Activated effector memory CD4-positive, alpha-beta T cell treated with anti-CD3 and anti-CD28 coated beads, Interleukin-2, amount 50 U/mL, for 16 hours (primary cell): Measurements from ENCODE around the gene KLK10.

Experiments
- DNase-seq: peaks from one replicate; pipeline ENCODE4 v3.0.0-alpha.2; 2020

KLK10 gene, protein sequence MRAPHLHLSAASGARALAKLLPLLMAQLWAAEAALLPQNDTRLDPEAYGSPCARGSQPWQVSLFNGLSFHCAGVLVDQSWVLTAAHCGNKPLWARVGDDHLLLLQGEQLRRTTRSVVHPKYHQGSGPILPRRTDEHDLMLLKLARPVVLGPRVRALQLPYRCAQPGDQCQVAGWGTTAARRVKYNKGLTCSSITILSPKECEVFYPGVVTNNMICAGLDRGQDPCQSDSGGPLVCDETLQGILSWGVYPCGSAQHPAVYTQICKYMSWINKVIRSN

DNA sequence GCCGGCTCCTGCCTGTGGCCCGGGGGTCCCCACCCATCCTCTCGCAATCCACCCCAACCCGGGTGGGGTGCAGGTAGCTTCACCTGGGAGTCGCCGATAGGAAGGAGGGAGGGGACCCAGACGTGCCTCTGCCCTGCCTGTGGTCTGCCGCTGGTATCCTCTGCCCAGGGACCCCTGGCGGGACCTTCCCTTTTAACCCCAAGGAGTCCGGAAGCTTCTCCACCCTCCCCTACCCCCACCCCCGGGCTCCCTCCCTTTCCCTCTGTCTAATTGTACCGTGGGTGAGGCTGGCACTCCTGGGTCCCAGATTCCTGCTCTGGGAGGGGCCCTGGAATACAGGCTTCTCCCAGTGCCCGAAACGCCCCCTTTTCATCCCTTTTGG is at the start of gene KLK10:
TSS of gene KLK10 (minus strand) at position 166 of the 382 bp plus-strand sequence. CDS start 579 bp downstream, outside the sequence.
- DNase-seq: no peak

DNA sequence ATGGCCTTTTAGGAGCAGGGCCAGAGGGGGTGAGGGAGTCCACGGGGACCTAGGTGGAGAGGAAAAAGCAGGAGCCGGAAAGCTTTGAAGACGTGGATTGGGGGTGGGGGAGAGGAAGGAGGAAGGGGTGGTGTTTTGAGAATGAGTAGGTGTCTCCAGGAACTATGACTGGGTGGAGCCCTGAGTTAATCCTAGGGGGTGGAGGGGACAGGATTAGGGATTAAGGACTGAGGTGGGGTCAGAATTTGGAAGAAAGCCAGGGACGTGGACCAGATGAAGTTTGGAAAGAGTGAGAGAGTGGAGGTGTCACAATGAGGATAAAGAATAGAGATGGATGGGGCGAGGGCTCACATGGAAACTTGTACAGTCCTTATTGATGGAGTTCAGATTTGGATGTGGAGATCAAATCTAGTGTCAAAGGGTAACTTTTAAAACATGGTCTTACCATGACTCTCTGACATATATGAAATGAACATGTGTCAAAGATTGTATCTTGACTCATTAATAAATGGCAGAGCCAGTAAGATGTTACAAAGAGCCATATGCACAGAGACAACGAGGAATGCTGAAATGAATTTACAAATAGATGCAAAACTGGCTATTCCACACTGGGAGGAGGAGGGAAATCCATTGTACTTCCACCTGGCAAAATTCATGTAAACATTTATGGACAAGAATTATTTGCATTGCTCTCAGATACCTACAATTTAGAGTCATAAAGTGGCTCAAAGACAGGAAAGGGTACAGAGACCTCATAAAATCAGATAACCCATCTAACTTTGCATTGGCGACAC is 47.1 kb upstream of the KLK10 start:
- no peak for DNase-seq

DNA sequence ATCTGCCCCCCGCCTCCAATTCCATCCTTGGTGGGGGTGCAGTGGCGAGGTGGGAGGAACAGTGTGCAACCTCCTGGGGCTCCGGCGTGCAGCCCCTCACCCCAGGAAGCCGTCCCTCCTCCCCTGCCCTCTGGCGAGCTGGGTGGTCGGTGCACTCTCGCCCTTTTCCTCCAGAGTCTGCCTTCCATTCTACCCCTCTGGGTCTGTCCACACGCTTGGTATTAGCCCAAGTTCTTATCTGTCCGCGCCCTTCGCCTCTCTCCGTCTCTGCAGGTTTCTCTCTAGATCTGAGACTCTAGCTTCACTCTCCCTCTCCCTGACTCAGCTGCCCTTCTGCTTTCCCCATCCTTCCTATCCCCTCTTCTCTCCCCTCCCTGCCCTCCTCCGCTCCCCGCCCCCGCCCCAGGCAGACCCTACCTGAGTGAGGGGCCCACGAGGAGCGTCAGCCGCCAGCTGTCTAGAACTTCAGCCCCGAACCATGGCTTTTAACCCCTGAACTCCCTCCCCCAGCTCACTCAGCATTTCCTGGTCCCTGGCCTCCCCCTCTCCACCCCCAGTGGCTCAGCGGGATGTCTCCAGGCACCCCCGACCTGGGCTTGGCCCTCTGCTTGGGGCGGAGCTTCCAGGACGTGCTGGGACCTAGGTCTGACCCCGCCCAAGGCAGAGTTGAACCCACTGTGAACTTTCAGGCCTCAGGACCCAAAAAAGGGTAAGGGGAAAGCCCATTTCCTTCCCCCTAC is 45.9 kb upstream of the KLK10 start:
- no peak for DNase-seq

DNA sequence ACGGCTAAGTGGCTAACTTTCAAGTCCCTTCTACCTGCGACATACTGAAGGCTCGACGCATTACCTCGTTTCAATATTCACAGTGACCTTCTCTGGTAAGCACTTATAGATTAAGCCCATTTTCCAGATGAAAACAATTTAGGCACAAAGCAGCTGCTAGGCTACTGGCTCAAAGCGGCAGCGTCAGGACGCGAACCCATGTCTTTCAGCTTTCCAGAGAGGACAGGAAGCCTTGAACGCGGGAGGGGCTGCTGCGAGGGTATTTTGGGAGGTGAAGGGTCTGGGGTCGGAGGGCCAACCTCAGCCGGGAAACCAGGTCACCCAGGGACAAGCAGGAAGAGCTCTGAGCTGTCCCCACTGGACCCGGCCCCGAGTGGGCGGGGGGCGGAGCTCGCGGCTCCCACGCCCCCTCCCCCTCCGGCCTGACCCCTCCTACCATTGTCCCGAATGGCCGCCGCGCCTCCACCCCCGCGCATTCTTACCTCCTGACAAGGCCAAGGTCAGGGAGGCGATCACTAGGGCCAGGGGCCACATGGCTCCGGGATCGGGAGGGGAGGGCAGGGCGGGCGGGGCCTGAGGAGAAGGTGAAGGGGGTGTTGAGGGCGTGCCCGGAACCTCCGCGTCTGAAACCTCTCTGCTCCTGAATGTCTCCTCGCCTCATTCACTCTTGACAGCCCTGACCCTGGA is 45.2 kb upstream of the KLK10 start, which contains the start of gene KLK13:
TSS of gene KLK13 (minus strand) at position 559 of the 687 bp plus-strand sequence. CDS start at position 534, 25 bp downstream.
- no peak for DNase-seq

DNA sequence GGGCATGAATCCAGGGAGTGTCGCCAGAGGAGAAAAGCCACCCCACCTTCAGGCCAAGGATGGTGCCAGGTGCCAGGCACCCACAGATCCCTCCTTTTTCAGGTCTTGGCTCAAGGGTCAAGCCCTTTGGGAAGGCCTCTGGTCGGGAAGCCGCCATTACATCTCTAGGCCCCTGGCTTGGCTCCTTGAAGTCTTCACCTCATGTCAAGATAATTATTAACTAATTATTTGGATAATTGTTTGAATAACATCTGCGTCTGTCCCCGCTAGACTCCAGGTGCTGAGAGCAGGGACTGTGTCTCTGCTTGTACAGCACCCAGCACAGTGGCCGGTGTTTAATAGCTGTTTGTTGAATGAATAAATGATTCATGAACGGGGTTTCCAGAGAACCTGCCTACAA is 44.2 kb upstream of the KLK10 start:
- DNase-seq: no peak

DNA sequence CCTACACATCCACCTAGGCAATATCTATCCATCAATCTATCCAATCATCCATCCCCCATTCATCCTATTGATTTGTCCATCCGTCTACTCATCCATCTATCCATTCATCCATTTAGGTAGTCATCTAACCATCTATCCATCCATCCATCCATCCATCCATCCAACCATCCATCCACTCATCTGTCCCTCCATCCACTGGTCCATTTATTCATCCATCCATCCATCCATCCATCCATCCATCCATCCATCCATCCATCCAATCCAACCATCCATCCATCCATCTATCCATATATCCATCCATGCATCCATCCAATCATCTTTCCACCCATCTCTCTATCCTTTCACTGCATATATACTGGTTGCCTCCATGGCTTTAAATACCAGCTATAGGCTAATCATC is 41.5 kb upstream of the KLK10 start:
- no peak for DNase-seq

DNA sequence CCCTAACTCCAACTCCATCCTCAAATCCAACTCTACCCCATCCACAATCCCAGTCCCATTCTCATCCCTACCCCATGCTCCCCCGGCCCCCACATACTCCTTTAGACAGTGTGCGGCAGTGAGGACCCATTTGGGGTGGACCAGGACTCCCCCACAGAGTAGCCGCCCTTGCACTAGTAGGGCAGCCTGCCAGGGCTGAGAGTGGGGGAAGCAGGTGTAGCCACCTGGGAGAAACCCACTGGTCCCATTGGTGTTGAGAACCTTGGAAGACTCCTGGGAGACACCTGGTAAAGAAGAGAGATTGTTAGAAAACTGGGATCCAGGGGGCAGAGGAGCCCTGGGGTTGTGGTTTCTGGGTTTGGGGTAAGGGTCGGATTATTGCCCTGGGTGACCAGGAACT is 40.8 kb upstream of the KLK10 start:
- no peak for DNase-seq

DNA sequence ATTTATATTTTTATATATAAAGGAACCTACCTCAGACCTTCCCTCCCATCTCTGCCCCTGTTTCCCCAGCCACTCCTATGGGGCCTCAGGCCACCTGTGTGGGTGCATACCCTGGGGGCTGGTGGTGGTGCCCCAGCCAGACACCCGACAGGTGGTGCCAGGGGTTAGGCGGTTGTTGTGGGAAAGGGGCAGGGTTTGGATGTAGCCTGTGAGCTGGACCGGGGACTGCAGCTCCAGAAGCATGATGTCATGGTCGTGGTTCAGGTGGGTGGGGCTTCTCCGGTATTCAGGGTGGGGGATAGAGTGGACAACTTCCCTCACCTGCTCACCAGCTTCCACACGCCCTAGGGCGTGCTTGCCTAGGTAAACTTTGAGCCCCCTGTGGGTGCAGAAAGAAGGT is 40.2 kb upstream of the KLK10 start:
- DNase-seq: no peak

DNA sequence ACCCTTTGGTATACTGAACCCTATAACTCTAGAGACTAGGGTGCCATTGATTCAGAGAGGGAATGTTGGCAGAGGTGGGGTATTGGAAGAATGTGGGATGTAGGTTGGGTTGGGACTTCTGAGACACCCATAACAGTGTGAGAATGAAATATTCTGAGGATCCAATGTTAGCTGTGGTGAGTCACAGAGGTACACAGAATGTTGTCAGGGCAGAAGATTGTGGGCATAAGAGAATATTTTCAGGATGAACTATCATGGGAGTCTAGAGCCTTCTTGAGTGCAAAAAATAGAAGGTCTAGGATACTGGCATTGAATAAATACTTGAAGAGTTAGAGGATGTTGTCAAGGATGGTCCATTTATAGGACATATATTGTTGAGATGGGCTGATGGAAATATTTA is 36.4 kb upstream of the KLK10 start:
- no peak for DNase-seq

DNA sequence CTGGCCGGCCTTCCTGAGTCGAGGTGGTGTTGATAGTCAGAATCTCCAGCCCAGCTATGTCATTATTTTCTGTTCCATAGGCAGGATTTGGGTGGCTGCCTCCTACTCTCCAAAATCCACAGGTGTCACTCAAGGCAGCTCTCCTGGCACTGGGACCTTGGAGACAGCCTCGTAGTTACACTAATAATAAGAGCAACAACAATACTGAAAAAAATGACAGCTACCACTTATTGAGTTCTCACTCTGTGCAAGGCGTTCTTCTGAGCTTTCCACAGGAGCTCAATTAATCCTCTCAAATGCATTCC is 27.5 kb upstream of the KLK10 start:
- DNase-seq: no peak

DNA sequence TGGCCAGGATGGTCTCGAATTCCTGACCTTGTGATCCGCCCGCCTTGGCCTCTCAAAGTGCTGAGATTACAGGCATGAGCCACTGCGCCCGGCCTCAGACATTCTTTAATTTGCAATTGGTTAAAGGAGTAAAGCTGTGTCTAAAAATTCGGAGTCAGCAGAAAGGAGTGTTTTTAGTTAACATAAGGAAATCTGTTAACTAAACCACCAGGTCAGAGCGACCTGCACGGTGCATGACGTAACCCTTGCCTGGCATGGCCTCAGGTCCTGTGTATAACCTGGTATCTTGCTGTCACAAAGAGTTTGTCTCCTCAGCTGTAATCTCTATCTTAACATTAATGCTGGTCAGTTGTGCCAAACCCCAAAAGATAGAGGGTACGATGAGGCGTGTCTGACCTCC is 24.8 kb upstream of the KLK10 start:
- DNase-seq: no peak

DNA sequence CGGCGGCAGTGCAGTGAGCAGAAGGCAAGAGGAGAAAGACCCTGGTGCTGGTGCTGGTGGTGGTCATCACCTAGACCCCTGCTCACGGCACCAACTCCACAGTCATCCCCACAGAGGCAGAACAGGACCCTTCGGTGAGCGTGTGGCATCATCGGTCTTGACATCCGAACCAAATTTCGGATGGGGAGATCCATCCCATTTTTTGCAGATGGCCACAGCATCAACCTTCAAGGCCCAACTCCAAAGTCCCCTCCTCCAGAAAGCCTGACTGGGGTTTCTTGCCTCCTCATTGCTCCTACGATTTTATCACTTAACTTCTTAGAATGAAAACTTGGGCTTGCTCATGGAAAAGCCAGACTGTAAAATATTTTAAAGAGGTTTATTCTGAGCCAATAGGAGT is 24.0 kb upstream of the KLK10 start:
- no peak for DNase-seq

DNA sequence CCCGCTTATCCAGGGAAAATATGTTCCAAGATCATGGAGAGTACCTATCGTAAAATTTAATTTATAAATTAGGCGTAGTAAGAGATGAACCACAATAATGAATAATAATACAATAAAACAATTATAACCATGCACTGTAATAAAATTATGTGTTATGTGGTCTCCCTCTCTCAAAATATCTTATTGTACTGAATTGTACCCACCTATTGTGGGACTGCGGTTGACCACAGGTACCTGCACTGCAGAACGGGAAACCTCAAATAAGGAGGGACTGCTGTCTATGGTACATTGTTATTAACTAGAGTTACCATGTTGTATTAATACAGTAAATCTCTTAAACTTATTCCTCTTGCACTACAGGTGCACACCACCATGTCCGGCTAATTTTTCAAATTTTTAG is 20.6 kb upstream of the KLK10 start:
- no peak for DNase-seq

DNA sequence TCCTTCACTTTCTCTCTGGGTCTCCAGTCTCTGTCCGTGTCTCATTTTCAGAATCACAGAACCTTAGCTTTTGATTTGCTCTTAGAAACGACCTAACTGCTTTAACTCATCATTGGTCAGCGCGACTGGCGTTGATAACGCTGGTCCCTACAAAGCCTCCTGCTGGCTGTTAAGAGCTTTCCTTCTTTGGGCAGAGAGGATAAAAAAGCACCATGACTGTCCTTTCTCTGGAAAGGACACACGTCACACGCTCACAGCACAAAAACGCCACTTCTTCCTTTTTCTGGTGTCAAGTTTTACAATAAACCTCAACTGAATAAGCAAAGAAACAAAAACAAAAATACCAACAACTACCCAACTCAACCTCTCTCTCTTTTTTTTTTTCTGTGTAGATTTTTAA is 17.0 kb upstream of the KLK10 start:
- DNase-seq: no peak

DNA sequence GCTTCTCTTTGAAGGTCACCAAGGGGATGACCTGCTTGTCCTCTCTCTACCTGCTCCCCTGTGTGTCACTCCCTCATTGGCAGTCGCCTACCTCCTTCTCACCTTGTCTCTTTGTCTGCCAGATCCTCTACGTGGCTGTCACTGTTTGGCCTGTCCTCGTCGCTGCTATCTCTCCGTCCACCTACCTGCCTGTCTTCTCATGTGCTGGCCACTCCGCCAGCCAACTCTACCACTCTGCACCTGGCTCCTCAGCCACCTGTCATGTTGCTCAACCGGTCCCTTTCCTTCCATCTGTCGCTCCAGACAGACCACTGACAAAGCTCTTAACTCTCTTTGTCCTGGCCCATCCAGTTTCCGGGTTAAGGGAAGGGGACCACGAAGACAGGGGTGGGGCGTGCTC is 15.2 kb upstream of the KLK10 start, which contains the start of gene KLK12:
TSS of gene KLK12 (minus strand) at position 299 of the 400 bp plus-strand sequence. CDS start 381 bp downstream, outside the sequence.
- DNase-seq: no peak

DNA sequence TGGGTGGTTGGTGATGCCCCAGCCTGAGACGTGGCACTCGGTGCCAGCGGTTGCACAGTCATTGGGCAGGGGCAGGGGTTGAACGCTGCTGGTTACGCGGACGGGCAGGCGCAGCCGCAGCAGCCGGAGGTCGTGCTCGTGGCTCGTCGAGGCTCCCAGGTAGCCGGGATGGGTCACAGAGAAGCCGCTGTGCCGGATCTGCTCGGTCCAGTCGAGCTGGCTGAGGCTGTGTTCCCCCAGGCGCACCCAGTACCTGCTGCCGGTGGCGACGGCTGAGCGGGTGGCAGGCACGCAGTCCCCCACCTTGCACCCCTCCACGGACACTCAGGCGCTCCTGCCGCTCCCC is 12.3 kb upstream of the KLK10 start:
- no peak for DNase-seq

DNA sequence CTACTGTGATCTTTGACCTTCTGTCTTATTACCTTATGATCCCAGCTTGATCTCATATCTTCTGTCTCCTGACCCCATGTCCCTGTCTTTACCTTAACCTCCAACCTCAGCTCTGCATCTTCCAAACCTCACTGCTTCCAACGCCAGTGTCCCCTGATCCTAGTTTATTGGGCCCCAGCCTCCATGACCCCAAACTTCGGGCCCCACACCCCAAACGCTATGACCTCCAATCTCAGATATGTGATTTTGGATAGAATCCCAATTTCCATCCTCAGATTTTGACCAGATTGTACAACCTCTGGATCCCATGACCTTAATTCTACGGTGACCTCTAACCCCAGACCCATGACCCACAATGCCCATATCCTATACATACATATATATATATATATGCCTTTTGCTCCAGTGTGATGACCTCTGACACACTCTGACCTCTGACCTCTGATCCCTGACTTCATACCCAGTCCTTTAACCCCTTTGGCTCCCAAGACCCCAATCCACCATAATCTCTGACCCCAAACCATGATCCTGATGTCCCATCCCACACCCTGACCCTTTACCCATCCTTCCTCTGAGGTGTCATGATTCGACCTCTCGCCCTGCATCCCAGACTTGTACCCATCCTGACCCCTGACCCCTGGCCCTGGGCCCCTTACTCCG is 11.8 kb upstream of the KLK10 start:
- no peak for DNase-seq

DNA sequence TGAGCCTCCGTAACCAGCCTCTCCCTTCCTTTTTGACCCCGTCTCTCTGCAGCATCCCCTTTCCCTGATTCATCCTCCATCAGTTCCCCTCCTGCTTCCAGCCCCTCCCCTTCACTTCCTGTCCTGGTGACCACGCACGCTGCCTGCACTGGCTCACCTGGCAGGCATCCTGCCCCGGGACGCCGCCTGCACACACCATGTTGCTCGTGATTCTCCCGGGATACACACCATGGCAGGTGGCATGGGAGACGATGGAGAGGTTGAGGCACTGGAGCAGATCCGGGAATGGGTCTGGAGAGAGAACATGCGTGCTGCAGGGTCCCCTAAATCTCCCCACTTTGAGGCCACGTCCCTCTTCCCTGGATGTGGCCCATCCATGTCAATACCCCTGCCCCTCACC is 11.1 kb upstream of the KLK10 start:
- no peak for DNase-seq

DNA sequence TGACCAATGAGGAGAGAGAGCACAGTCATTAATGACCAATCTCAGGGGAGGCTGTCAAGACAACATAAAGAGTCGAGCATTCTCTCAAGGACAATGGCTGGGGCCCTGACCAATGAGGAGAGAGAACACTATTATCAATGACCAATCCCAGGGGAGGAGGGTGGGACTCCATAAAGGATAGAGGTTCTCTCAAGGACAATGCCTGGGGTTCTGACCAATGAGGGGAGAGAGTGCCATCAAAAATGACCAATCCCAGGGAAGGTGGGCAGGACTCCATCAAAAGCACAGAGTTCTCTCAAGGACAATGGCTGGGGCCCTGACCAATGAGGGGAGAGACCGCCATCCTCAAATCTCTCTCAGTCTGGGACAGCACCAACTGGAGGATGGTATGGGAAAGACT is 10.2 kb upstream of the KLK10 start:
- DNase-seq: no peak

DNA sequence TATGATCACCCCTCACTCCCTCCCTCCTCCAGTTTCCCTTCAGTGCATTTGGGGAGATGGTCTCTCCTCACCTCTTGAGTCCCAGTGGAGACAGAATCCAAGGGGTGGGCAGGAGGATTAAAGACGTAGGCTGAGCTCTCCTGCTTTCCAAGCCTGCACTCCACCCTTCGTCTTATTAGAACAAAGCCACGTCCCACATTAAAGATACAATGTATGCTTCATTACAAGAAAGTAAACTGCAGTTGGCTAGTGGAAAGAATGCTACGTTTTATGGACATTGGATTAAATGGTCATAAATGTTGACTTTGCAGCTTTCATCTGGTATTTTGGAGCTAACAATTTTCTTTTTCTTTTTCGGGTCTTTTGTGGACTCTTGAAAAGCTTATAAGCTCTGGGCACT is 8.4 kb upstream of the KLK10 start:
- DNase-seq: no peak

DNA sequence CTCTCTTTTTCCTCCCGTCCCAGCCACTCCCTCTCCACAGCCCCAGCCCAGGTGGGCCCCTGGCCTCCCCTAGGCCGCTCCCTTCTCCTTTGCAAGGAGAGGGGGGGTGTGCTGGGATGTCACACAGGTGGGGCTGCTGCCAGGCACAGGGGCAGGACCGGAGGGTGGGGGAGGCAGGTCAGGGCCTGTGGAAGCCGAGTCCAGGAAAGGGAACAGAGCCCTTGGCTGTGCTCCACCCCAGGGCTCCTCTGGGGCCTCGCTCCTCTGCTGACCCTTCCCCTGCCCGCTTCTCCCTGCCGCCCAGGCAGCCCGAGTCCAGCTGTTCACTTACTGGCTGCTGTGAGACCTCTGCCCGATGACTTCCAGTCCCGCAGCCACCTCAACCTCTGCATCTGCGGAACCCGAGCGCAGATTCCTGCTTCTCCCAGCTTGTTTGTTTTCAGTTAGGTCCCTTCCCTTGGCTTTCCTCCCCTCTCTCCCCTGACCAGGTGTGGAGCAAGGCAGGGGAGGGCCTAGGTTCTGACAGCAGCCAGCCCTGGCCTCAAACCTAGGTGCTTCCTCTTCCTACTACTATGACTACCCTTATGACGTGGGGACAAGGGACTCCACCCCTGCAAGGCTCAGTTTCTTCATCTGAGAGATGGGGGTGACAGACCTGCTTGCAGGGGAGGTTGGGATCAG is 7.8 kb upstream of the KLK10 start:
- no peak for DNase-seq

DNA sequence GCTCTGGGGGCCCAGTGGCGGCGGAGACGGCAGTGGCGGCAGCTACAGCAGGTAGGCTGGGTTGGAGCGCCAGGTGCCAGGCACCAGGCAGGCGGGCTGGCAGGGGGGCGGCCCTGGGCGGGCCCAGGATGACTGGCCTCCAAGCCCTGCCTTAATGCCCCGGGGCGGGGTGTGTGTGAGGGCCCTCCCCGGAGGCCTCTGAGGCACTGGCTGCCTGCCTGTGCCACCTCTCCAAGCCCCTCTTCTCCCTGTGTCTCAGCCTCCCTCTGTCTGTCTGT is 7.0 kb upstream of the KLK10 start, which contains the start of gene KLK11:
TSS of gene KLK11 (minus strand) at position 63 of the 278 bp plus-strand sequence. CDS start 985 bp downstream, outside the sequence.
- no peak for DNase-seq
